H1 (cell line): ENCODE results near the gene MORC1. TPM values are rescaled to one million over a fixed set of nuclear protein-coding genes. Genes with fewer than 3 reads are reported as not detected.

Source experiments
- CHD7 ChIP-seq: fragments of 300-600 bp; sonication (generic); IDR thresholded peaks from 2 replicates; pipeline ENCODE4 v1.7.1; 2012; ENCODE audit warnings: low read length, moderate library complexity, mild to moderate bottlenecking, inconsistent platforms; ENCODE audit not compliant: insufficient replicate concordance
- polyA plus RNA-seq, 7 experiments: library from polyadenylated mRNA; depleted of rRNA in 3 of 7; stranded (reverse) in 5 of 7; unstranded in 2 of 7; fragments of >200 nt in 5 of 7; fragments of 200-250 nt in 2 of 7; gene quantifications; 1 replicate in 5 of 7; 2 replicates in 1 of 7; 4 replicates in 1 of 7; pipeline versions ENCODE4 v1.2.1 to v1.2.3, GENCODE V29; 2011 to 2013; ENCODE audit warnings: missing spikeins in 2 of 7, mixed read lengths in 2 of 7
- total RNA-seq: library from RNA; stranded (reverse); fragmentation: NEBNext Ultra II Directional; extraction: Animal tissue kit (Norgen Biotek cat#: 25700); gene quantifications from 2 replicates; pipeline ENCODE4 v1.2.1, GENCODE V29; 2021

Gene MORC1
- total and polyA plus RNA-seq, 2 of the 8 experiments (the other 6 are each of a cell fraction or from before 2014, with no cell fraction given): not detected

GRCh38 chr3:108976058-108976457 lies 141.9 kb downstream of the MORC1 start (continued):
- TF ChIP-seq CHD7: no peak
